Neural cell (in vitro differentiated cells): Measurements from ENCODE around the gene CAMK2D.

Experiments used
- CTCF ChIP-seq: fragments of 450-650 bp; IDR thresholded peaks from 2 replicates; pipeline ENCODE4 v1.5.1; 2014; ENCODE audit warnings: antibody characterized with exemption, mild to moderate bottlenecking, moderate library complexity; ENCODE audit not compliant: poor library complexity, severe bottlenecking
- EZH2 ChIP-seq: fragments of 200-600, 300-800 bp; shearing (Covaris generic), sonication (generic); IDR thresholded peaks from 2 replicates; pipeline ENCODE4 v1.6.1; 2014; ENCODE audit warnings: antibody characterized with exemption, low read length, borderline replicate concordance, mild to moderate bottlenecking; ENCODE audit not compliant: insufficient read depth, poor library complexity, severe bottlenecking
- POLR2AphosphoS5 ChIP-seq: IDR thresholded peaks from 2 replicates; pipeline ENCODE4 v1.6.1; 2012

- TF ChIP-seq EZH2 (no peak), CTCF (no peak), POLR2AphosphoS5 (no peak)
Measured at GRCh38 chr4:113653871-113654270, 107.7 kb downstream of the CAMK2D start.
